Neural cell (in vitro differentiated cells): Measurements from ENCODE around the gene DDOST.

Experiments
- EP300 ChIP-seq: fragments of 450-650 bp; conservative IDR thresholded peaks from 2 replicates; pipeline ENCODE4 v1.6.1; 2014; ENCODE audit warnings: antibody characterized with exemption, mild to moderate bottlenecking, moderate library complexity; ENCODE audit not compliant: poor library complexity, severe bottlenecking
- EZH2 ChIP-seq: fragments of 200-600, 300-800 bp; shearing (Covaris generic), sonication (generic); IDR thresholded peaks from 2 replicates; pipeline ENCODE4 v1.6.1; 2014; ENCODE audit warnings: antibody characterized with exemption, low read length, borderline replicate concordance, mild to moderate bottlenecking; ENCODE audit not compliant: insufficient read depth, poor library complexity, severe bottlenecking
- POLR2AphosphoS5 ChIP-seq: IDR thresholded peaks from 2 replicates; pipeline ENCODE4 v1.6.1; 2012
- RAD21 ChIP-seq: fragments of 450-650 bp; conservative IDR thresholded peaks from 2 replicates; pipeline ENCODE4 v1.6.1; 2014; ENCODE audit warnings: antibody characterized with exemption, mild to moderate bottlenecking, moderate library complexity
- SMC3 ChIP-seq: fragments of 450-650 bp; conservative IDR thresholded peaks from 2 replicates; pipeline ENCODE4 v1.6.1; 2014; ENCODE audit warnings: antibody characterized with exemption, mild to moderate bottlenecking, moderate library complexity; ENCODE audit not compliant: poor library complexity
- TAF1 ChIP-seq: IDR thresholded peaks from 2 replicates; pipeline ENCODE4 v1.6.1; 2012; ENCODE audit warnings: low read depth
- TF ChIP-seq, protein P1 (sequence below): fragments of 450-650 bp; IDR thresholded peaks from 2 replicates; pipeline ENCODE4 v1.5.1; 2014; ENCODE audit warnings: antibody characterized with exemption, mild to moderate bottlenecking, moderate library complexity; ENCODE audit not compliant: poor library complexity, severe bottlenecking
- TF ChIP-seq, protein P2 (sequence below): IDR thresholded peaks from 2 replicates; pipeline ENCODE4 v1.6.1; 2012; ENCODE audit warnings: borderline replicate concordance

DNA sequence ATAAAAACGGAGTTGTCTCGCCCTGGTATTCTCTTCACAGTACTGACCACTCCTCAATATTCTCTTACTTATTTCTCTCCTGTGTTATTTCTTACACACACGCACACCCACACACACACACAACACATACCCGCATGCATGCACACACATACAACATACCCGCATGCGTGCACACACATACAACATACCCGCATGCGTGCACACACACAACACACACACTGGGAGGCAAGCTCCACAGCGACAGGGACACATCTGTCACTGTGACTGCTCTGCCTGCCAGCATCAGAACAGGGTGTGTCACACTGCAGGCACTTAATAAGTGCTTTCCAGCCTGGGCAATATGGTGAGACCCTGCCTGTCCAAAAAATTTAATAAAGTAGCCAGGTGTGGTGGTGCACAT, 20.8 kb upstream of the DDOST start:
- TF ChIP-seq TAF1 (no peak), EZH2 (no peak), POLR2AphosphoS5 (no peak), RAD21 (no peak), SMC3 (no peak), EP300 (no peak)
- TF ChIP-seq, protein P1, sequence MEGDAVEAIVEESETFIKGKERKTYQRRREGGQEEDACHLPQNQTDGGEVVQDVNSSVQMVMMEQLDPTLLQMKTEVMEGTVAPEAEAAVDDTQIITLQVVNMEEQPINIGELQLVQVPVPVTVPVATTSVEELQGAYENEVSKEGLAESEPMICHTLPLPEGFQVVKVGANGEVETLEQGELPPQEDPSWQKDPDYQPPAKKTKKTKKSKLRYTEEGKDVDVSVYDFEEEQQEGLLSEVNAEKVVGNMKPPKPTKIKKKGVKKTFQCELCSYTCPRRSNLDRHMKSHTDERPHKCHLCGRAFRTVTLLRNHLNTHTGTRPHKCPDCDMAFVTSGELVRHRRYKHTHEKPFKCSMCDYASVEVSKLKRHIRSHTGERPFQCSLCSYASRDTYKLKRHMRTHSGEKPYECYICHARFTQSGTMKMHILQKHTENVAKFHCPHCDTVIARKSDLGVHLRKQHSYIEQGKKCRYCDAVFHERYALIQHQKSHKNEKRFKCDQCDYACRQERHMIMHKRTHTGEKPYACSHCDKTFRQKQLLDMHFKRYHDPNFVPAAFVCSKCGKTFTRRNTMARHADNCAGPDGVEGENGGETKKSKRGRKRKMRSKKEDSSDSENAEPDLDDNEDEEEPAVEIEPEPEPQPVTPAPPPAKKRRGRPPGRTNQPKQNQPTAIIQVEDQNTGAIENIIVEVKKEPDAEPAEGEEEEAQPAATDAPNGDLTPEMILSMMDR: no peak
- TF ChIP-seq, protein P2, sequence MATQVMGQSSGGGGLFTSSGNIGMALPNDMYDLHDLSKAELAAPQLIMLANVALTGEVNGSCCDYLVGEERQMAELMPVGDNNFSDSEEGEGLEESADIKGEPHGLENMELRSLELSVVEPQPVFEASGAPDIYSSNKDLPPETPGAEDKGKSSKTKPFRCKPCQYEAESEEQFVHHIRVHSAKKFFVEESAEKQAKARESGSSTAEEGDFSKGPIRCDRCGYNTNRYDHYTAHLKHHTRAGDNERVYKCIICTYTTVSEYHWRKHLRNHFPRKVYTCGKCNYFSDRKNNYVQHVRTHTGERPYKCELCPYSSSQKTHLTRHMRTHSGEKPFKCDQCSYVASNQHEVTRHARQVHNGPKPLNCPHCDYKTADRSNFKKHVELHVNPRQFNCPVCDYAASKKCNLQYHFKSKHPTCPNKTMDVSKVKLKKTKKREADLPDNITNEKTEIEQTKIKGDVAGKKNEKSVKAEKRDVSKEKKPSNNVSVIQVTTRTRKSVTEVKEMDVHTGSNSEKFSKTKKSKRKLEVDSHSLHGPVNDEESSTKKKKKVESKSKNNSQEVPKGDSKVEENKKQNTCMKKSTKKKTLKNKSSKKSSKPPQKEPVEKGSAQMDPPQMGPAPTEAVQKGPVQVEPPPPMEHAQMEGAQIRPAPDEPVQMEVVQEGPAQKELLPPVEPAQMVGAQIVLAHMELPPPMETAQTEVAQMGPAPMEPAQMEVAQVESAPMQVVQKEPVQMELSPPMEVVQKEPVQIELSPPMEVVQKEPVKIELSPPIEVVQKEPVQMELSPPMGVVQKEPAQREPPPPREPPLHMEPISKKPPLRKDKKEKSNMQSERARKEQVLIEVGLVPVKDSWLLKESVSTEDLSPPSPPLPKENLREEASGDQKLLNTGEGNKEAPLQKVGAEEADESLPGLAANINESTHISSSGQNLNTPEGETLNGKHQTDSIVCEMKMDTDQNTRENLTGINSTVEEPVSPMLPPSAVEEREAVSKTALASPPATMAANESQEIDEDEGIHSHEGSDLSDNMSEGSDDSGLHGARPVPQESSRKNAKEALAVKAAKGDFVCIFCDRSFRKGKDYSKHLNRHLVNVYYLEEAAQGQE: no peak
